OCI-LY1 (cell line): ENCODE measurements around the gene DIP2C.

Source experiments
- H2AFZ ChIP-seq: fragments of 200-600 bp; sonication (generic), shearing (Covaris generic); 2 replicates; pipeline ENCODE4 v1.6.0; 2014; ENCODE audit warnings: antibody characterized with exemption, mild to moderate bottlenecking, low read length
- H3F3A ChIP-seq: fragments of 200-600 bp; sonication (generic), shearing (Covaris generic); 2 replicates; pipeline ENCODE4 v1.6.0; 2014; ENCODE audit warnings: mild to moderate bottlenecking, antibody characterized with exemption, low read length, moderate library complexity; ENCODE audit not compliant: insufficient read depth
- H3K27ac ChIP-seq: fragments of 200-600 bp; sonication (generic); 2 replicates; pipeline ENCODE4 v1.5.1; 2014; ENCODE audit warnings: low read length, mixed run types, mild to moderate bottlenecking, low read depth; ENCODE audit not compliant: poor library complexity, severe bottlenecking
- H3K27me3 ChIP-seq: fragments of 200-600 bp; sonication (generic); 2 replicates; pipeline ENCODE4 v1.6.0; 2014; ENCODE audit warnings: antibody characterized with exemption, mild to moderate bottlenecking, low read length, moderate library complexity; ENCODE audit not compliant: insufficient read depth
- H3K36me3 ChIP-seq: fragments of 200-600 bp; sonication (generic); 2 replicates; pipeline ENCODE4 v1.6.1; 2014; ENCODE audit warnings: mild to moderate bottlenecking, antibody characterized with exemption, low read length, moderate library complexity, mixed read lengths; ENCODE audit not compliant: insufficient read depth
- H3K4me1 ChIP-seq: fragments of 200-600 bp; sonication (generic); 2 replicates; pipeline ENCODE4 v1.5.1; 2014; ENCODE audit warnings: mild to moderate bottlenecking, low read length, moderate library complexity; ENCODE audit not compliant: insufficient read depth, severe bottlenecking
- H3K4me2 ChIP-seq: fragments of 200-600 bp; sonication (generic), shearing (Covaris generic); 2 replicates; pipeline ENCODE4 v1.6.1; 2014; ENCODE audit warnings: low read length
- H3K4me3 ChIP-seq: fragments of 200-600 bp; sonication (generic); 2 replicates; pipeline ENCODE4 v1.5.1; 2014; ENCODE audit warnings: low read length, low read depth, mild to moderate bottlenecking, mixed read lengths; ENCODE audit not compliant: poor library complexity, severe bottlenecking
- H3K79me2 ChIP-seq: fragments of 200-600 bp; shearing (Covaris generic); 2 replicates; pipeline ENCODE4 v1.6.1; 2016; ENCODE audit warnings: mixed run types, low read length, mixed read lengths; ENCODE audit not compliant: insufficient read depth
- H3K9ac ChIP-seq: fragments of 200-600 bp; sonication (generic), shearing (Covaris generic); 2 replicates; pipeline ENCODE4 v1.6.1; 2014; ENCODE audit warnings: mild to moderate bottlenecking, low read length, mixed read lengths
- H3K9me2 ChIP-seq: fragments of 200-600 bp; sonication (generic), shearing (Covaris generic); 2 replicates; pipeline ENCODE4 v1.6.1; 2014; ENCODE audit warnings: low read depth, mild to moderate bottlenecking, low read length, mixed read lengths
- H3K9me3 ChIP-seq: fragments of 200-600 bp; shearing (Covaris generic); 2 replicates; pipeline ENCODE4 v1.6.1; 2014; ENCODE audit warnings: low read length, mixed read lengths
- H4K20me1 ChIP-seq: fragments of 200-600 bp; sonication (generic), shearing (Covaris generic); 2 replicates; pipeline ENCODE4 v1.6.0; 2016; ENCODE audit warnings: mild to moderate bottlenecking, low read length; ENCODE audit not compliant: insufficient read depth
- CTCF ChIP-seq: fragments of 200-600 bp; sonication (generic), shearing (Covaris generic); IDR thresholded peaks from 2 replicates; pipeline ENCODE4 v1.5.1; 2017; ENCODE audit warnings: mild to moderate bottlenecking, antibody characterized with exemption, low read length, moderate library complexity, mixed read lengths
- EZH2 ChIP-seq: fragments of 200-600 bp; sonication (generic), shearing (Covaris generic); IDR thresholded peaks from 2 replicates; pipeline ENCODE4 v1.8.0; 2017; ENCODE audit warnings: borderline replicate concordance, mixed run types, mild to moderate bottlenecking, antibody characterized with exemption, low read length, moderate library complexity, mixed read lengths

DIP2C gene

GRCh38 chr10:663831-664251 is 25.6 kb downstream of the DIP2C start:
- H3K9ac ChIP-seq, result no peak overlapping the region
- TF ChIP-seq EZH2, result no peak
- TF ChIP-seq CTCF, result no peak
- H4K20me1 ChIP-seq, result no peaks in the 10 kb centered on the region
- H3K4me2 ChIP-seq, result no peak overlapping the region
- H3K36me3 ChIP-seq, result no peaks in the 10 kb centered on the region
- H3K79me2 ChIP-seq, result no peaks in the 10 kb centered on the region
- no peak overlapping the region for H2AFZ ChIP-seq
- no peaks in the 10 kb centered on the region for H3K9me2 ChIP-seq
- no peaks in the 10 kb centered on the region; the same call in 1 of the 2 replicates for H3K27me3 ChIP-seq
- H3F3A ChIP-seq, result 0 out of 2 replicates have a peak, but pooled peaks cover under 1% of the 10 kb centered on the region
- H3K4me3 ChIP-seq, result no peak overlapping the region
- H3K4me1 ChIP-seq, result peaks cover 7% of the 10 kb centered on the region
- H3K9me3 ChIP-seq, result 0 out of 2 replicates have a peak, but pooled peaks cover 3% of the 10 kb centered on the region
- H3K27ac ChIP-seq, result no peak overlapping the region

- no peaks in the 10 kb centered on the region for H3K79me2 ChIP-seq
These were observed 26.1 kb downstream of the DIP2C start for GRCh38 chr10:663466-663751.

GRCh38 chr10:662686-663465 is 26.6 kb downstream of the DIP2C start:
- H3K4me2 ChIP-seq, result no peak overlapping the region
- no peak overlapping the region for H3K9ac ChIP-seq
- no peak overlapping the region for H2AFZ ChIP-seq
- H3F3A ChIP-seq, result 0 out of 2 replicates have a peak, but pooled peaks cover 5% of the 10 kb centered on the region
- 0 out of 2 replicates have a peak, but pooled peaks cover 2% of the 10 kb centered on the region for H3K9me3 ChIP-seq
- no peaks in the 10 kb centered on the region; the same call in 1 of the 2 replicates for H3K27me3 ChIP-seq
- H3K4me1 ChIP-seq, result peaks cover 7% of the 10 kb centered on the region
- no peaks in the 10 kb centered on the region for H4K20me1 ChIP-seq
- H3K4me3 ChIP-seq, result no peak overlapping the region
- TF ChIP-seq CTCF (no peak), EZH2 (no peak)
- no peaks in the 10 kb centered on the region for H3K36me3 ChIP-seq
- H3K27ac ChIP-seq, result no peak overlapping the region
- no peaks in the 10 kb centered on the region for H3K9me2 ChIP-seq
- H3K79me2 ChIP-seq, result no peaks in the 10 kb centered on the region

More at GRCh38 chr10:663466-663751, 26.1 kb downstream of the DIP2C start:
- no peak overlapping the region for H3K4me2 ChIP-seq
- 0 out of 2 replicates have a peak, but pooled peaks cover 3% of the 10 kb centered on the region for H3K9me3 ChIP-seq
- H3K9ac ChIP-seq, result no peak overlapping the region
- no peaks in the 10 kb centered on the region; the same call in 1 of the 2 replicates for H3K27me3 ChIP-seq
- H3K4me3 ChIP-seq, result no peak overlapping the region
- H3K4me1 ChIP-seq, result peaks cover 7% of the 10 kb centered on the region
- H3K9me2 ChIP-seq, result no peaks in the 10 kb centered on the region
- no peaks in the 10 kb centered on the region for H3K36me3 ChIP-seq
- no peak for TF ChIP-seq CTCF
- TF ChIP-seq EZH2, result no peak
- 0 out of 2 replicates have a peak, but pooled peaks cover 5% of the 10 kb centered on the region for H3F3A ChIP-seq
- H3K27ac ChIP-seq, result no peak overlapping the region
- H2AFZ ChIP-seq, result no peak overlapping the region
- no peaks in the 10 kb centered on the region for H4K20me1 ChIP-seq
